IMR-90 (cell line): Measurements from ENCODE around the gene RELN. TPM values are rescaled to one million over a fixed set of nuclear protein-coding genes. Genes with fewer than 3 reads are reported as not detected.

Experiments
- ATAC-seq: fragments of 200-7000 bp; cut with Tn5 transposase; 2 replicates; pipeline ENCODE4 v1.9.1; 2020; ENCODE audit warnings: low read depth, mild to moderate bottlenecking, moderate library complexity
- BruUV-seq: library from RNA; stranded (reverse); fragments of 400-500 nt; replicated peaks from 2 replicates; lab custom pipeline; 2021; lab: Mats Ljungman, UMichigan
- CTCF ChIA-PET: fragments of 300-600 bp; formaldehyde crosslinking; extraction: SDS; loops from one replicate; lab custom pipeline; 2021; ENCODE audit warnings: antibody characterized with exemption; lab: Yijun Ruan, JAX
- POLR2A ChIA-PET: fragments of 300-600 bp; sonication (Branson Sonifier 250); formaldehyde crosslinking; loops from one replicate; lab custom pipeline; 2022; ENCODE audit warnings: antibody characterized with exemption; ENCODE audit not compliant: unreplicated experiment; lab: Charles Lee
- DNase-seq: peaks from one replicate; pipeline ENCODE4 v3.0.0; 2013
- H2AFZ ChIP-seq: replicated peaks from 2 replicates; pipeline ENCODE3; 2013; ENCODE audit warnings: low read length, mild to moderate bottlenecking; ENCODE audit not compliant: poor library complexity
- H2AK5ac ChIP-seq: 2 replicates; pipeline ENCODE4 v1.6.1; 2013; ENCODE audit warnings: low read depth, low read length, inconsistent platforms
- H2AK9ac ChIP-seq: replicated peaks from 2 replicates; pipeline ENCODE3; 2013; ENCODE audit warnings: mild to moderate bottlenecking, low read depth, low read length, moderate library complexity; ENCODE audit not compliant: poor library complexity
- H2BK120ac ChIP-seq: 2 replicates; pipeline ENCODE4 v1.6.1; 2013; ENCODE audit warnings: low read depth, low read length, inconsistent platforms
- H2BK15ac ChIP-seq: 3 replicates; pipeline ENCODE4 v1.6.1; 2013; ENCODE audit warnings: low read depth, low read length, inconsistent platforms
- H2BK20ac ChIP-seq: 2 replicates; pipeline ENCODE4 v1.6.1; 2013; ENCODE audit warnings: low read depth, mild to moderate bottlenecking, inconsistent platforms, low read length, moderate library complexity
- H2BK5ac ChIP-seq: 2 replicates; pipeline ENCODE4 v1.6.1; 2013; ENCODE audit warnings: mild to moderate bottlenecking, low read depth, low read length, inconsistent platforms; ENCODE audit not compliant: poor library complexity, severe bottlenecking
- H3K14ac ChIP-seq: replicated peaks from 2 replicates; pipeline ENCODE4 v1.6.1; 2013; ENCODE audit warnings: low read depth, low read length, inconsistent platforms
- H3K18ac ChIP-seq: 2 replicates; pipeline ENCODE4 v1.6.1; 2013; ENCODE audit warnings: low read depth, low read length, control low read depth
- H3K23ac ChIP-seq: 2 replicates; pipeline ENCODE4 v1.6.1; 2013; ENCODE audit warnings: low read depth, low read length, inconsistent platforms
- H3K27ac ChIP-seq: 2 replicates; pipeline ENCODE4 v1.5.1; 2013; ENCODE audit warnings: mild to moderate bottlenecking, control low read depth, low read length; ENCODE audit not compliant: insufficient read depth
- H3K27me3 ChIP-seq: 2 replicates; pipeline ENCODE4 v1.6.1; 2013; ENCODE audit warnings: low read length; ENCODE audit not compliant: control insufficient read depth, insufficient read depth
- H3K36me3 ChIP-seq: 2 replicates; pipeline ENCODE4 v1.6.1; 2013; ENCODE audit warnings: low read length, mixed read lengths; ENCODE audit not compliant: control insufficient read depth, insufficient read depth
- H3K4ac ChIP-seq: 2 replicates; pipeline ENCODE4 v1.6.1; 2013; ENCODE audit warnings: low read depth, low read length, inconsistent platforms
- H3K4me1 ChIP-seq: 2 replicates; pipeline ENCODE4 v1.6.1; 2013; ENCODE audit warnings: low read length, mixed read lengths; ENCODE audit not compliant: control insufficient read depth, insufficient read depth
- H3K4me2 ChIP-seq: 2 replicates; pipeline ENCODE4 v1.6.1; 2013; ENCODE audit warnings: low read depth, mild to moderate bottlenecking, control low read depth, low read length, moderate library complexity
- H3K4me3 ChIP-seq: 2 replicates; pipeline ENCODE4 v1.5.1; 2013; ENCODE audit warnings: low read depth, mild to moderate bottlenecking, control low read depth, low read length, moderate library complexity; ENCODE audit not compliant: insufficient read depth
- H3K56ac ChIP-seq: 2 replicates; pipeline ENCODE4 v1.6.1; 2013; ENCODE audit warnings: low read length, inconsistent platforms; ENCODE audit not compliant: insufficient read depth; ENCODE audit errors: extremely low read depth
- H3K79me1 ChIP-seq, 2 experiments: 2 replicates each; pipeline ENCODE4 v1.6.1; 2013; ENCODE audit warnings: low read length in 2 of 2, inconsistent platforms in 1 of 2, low read depth in 1 of 2
- H3K9ac ChIP-seq: 2 replicates; pipeline ENCODE4 v1.6.1; 2013; ENCODE audit warnings: low read depth, low read length, control low read depth
- H3K9me1 ChIP-seq: 2 replicates; pipeline ENCODE4 v1.6.1; 2013; ENCODE audit warnings: low read length, inconsistent platforms; ENCODE audit not compliant: insufficient read depth
- H3K9me3 ChIP-seq: 2 replicates; pipeline ENCODE4 v1.6.1; 2013; ENCODE audit warnings: low read length; ENCODE audit not compliant: control insufficient read depth, insufficient read depth
- H4K20me1 ChIP-seq: 2 replicates; pipeline ENCODE4 v1.6.1; 2013; ENCODE audit warnings: low read length, inconsistent platforms; ENCODE audit not compliant: insufficient read depth
- H4K5ac ChIP-seq: 2 replicates; pipeline ENCODE4 v1.6.1; 2013; ENCODE audit warnings: mild to moderate bottlenecking, low read depth, low read length, control low read depth
- H4K8ac ChIP-seq, 2 experiments: 2 replicates each; pipeline ENCODE4 v1.6.1; 2013; ENCODE audit warnings: low read depth in 2 of 2, low read length in 2 of 2, control low read depth in 1 of 2, inconsistent platforms in 1 of 2
- H4K91ac ChIP-seq: 2 replicates; pipeline ENCODE4 v1.6.1; 2013; ENCODE audit warnings: low read depth, low read length, inconsistent platforms; ENCODE audit not compliant: insufficient read depth
- NFE2L2 ChIP-seq: fragments of 150-350 bp; IDR thresholded peaks from 2 replicates; pipeline ENCODE4 v1.6.1; 2016; ENCODE audit warnings: low read depth, mild to moderate bottlenecking, low read length
- RCOR1 ChIP-seq: IDR thresholded peaks from 2 replicates; pipeline ENCODE4 v1.6.1; 2012; ENCODE audit warnings: mild to moderate bottlenecking, low read length, improper control_type of control experiment; ENCODE audit not compliant: insufficient replicate concordance
- SMC3 ChIP-seq: fragments of 150-350 bp; IDR thresholded peaks from 2 replicates; pipeline ENCODE4 v1.6.1; 2016; ENCODE audit warnings: low read depth, mild to moderate bottlenecking, antibody characterized with exemption, low read length, moderate library complexity
- USF2 ChIP-seq: fragments of 150-350 bp; IDR thresholded peaks from 2 replicates; pipeline ENCODE4 v1.6.1; 2017; ENCODE audit warnings: mild to moderate bottlenecking, antibody characterized with exemption, low read length, low read depth
- WGBS, 2 experiments: methylation state at CpG; one replicate each; pipeline versions ENCODE4 v1.1.5 to v1.1.7; 2013; ENCODE audit warnings: missing lambda C conversion rate in 2 of 2; ENCODE audit not compliant: insufficient read length in 1 of 2; ENCODE audit errors: extremely low coverage in 2 of 2; 5-methylcytosine and 5-hydroxymethylcytosine counted together
- dilution Hi-C: fragments of 300-500 bp; cut with HindIII; formaldehyde crosslinking; loops from one replicate; pipeline ENCODE4 v1.14.3; 2018; ENCODE audit warnings: low sequenced_read_pairs; ENCODE audit not compliant: unreplicated experiment
- in situ Hi-C: fragments of 300-500 bp; cut with MboI; formaldehyde crosslinking; loops from 3 replicates; pipeline ENCODE4 v1.14.3; 2019; ENCODE audit warnings: low sequenced_read_pairs, inconsistent platforms, mixed read lengths
- intact Hi-C: fragments of 100-400 bp; cut with micrococcal nuclease; formaldehyde crosslinking; loops from 2 replicates; pipeline ENCODE4 v1.10.0; 2022
- polyA plus RNA-seq, 3 experiments: library from polyadenylated mRNA; depleted of rRNA; stranded (reverse); fragments of >200 nt; gene quantifications; 2 replicates each; pipeline ENCODE4 v1.2.3, GENCODE V29; 2012; ENCODE audit warnings: low replicate concordance in 1 of 3
- total RNA-seq: library from RNA; depleted of rRNA; stranded (reverse); fragments of >200 nt; gene quantifications from 2 replicates; pipeline ENCODE4 v1.2.3, GENCODE V29; 2012
- TF ChIP-seq, protein P1 (sequence below): conservative IDR thresholded peaks from 2 replicates; pipeline ENCODE4 v1.5.1; 2012; ENCODE audit warnings: mild to moderate bottlenecking, low read depth, low read length, improper control_type of control experiment

Gene RELN
- total and polyA plus RNA-seq, 2 of the 4 experiments (the other 2 are of a cell fraction), result 14.7 to 23.7 TPM

DNA sequence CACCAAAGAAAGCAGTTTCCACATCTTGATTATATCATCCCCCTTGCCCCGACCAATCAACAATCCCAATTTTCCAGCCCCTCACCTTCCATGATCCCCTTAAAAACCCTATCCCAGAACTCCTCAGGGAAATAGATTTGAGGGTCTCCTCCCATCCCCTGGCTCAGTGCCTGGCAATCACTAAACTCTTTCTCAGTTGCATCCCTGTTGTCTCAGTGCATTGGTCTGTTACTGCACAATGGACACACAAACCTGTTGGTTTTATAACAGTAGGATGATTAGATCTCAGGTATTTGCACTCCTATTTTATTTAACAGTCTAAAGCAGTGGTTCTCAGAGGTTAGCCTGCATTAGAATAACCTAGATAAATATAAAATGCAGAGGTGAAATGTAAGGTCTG is 45.2 kb upstream of the RELN start:
- Histone ChIP-seq H3K4me1 (no peaks in the 10 kb centered on the region), H3K23ac (no peak overlapping the region), H3K18ac (no peak overlapping the region), H2BK20ac (no peak overlapping the region), H3K27ac (no peak overlapping the region), H4K5ac (no peak overlapping the region), H3K4me3 (no peak overlapping the region), H3K14ac (no peak overlapping the region), H4K8ac (no peak overlapping the region), H2AK9ac (no peak overlapping the region), H3K9ac (no peak overlapping the region), H2BK5ac (no peak overlapping the region), H3K9me1 (no peaks in the 10 kb centered on the region), H3K56ac (no peak overlapping the region), H3K79me1 (no peaks in the 10 kb centered on the region), H3K4ac (no peak overlapping the region), H3K9me3 (0 out of 2 replicates have a peak, but pooled peaks cover 2% of the 10 kb centered on the region), H2BK15ac (no peak overlapping the region), H2AFZ (no peak overlapping the region), H3K36me3 (no peaks in the 10 kb centered on the region), H2BK120ac (no peak overlapping the region), H3K4me2 (no peak overlapping the region), H4K20me1 (no peaks in the 10 kb centered on the region), H3K27me3 (no peaks in the 10 kb centered on the region), H2AK5ac (no peak overlapping the region), H4K91ac (no peak overlapping the region)
- no CpG with 5 or more reads among the region's 1 CpG for WGBS, 2 experiments
- TF ChIP-seq NFE2L2 (no peak), SMC3 (no peak), RCOR1 (no peak), USF2 (no peak)
- TF ChIP-seq, protein P1, sequence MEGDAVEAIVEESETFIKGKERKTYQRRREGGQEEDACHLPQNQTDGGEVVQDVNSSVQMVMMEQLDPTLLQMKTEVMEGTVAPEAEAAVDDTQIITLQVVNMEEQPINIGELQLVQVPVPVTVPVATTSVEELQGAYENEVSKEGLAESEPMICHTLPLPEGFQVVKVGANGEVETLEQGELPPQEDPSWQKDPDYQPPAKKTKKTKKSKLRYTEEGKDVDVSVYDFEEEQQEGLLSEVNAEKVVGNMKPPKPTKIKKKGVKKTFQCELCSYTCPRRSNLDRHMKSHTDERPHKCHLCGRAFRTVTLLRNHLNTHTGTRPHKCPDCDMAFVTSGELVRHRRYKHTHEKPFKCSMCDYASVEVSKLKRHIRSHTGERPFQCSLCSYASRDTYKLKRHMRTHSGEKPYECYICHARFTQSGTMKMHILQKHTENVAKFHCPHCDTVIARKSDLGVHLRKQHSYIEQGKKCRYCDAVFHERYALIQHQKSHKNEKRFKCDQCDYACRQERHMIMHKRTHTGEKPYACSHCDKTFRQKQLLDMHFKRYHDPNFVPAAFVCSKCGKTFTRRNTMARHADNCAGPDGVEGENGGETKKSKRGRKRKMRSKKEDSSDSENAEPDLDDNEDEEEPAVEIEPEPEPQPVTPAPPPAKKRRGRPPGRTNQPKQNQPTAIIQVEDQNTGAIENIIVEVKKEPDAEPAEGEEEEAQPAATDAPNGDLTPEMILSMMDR, result no peak
- ChIA-PET CTCF (no interaction called here), POLR2A (no interaction called here)
- DNase-seq, result no peak
- no TSS peak for BruUV-seq
- dilution Hi-C loops (no loop called here), intact Hi-C loops (no loop called here), in situ Hi-C loops (no loop called here)
- no peak for ATAC-seq
